CD14-positive monocyte (primary cell): Measurements from ENCODE around the gene IL34. TPM values are rescaled to one million over a fixed set of nuclear protein-coding genes. Genes with fewer than 3 reads are reported as not detected.
A peak's percentile ranks its signal among the peaks of the same experiment; 100 is the strongest.

Experiments
- DNase-seq, 3 donors: peaks; one replicate each; pipeline ENCODE4 v3.0.0-alpha.2; 2011 to 2022
- H2AFZ ChIP-seq: 2 replicates; pipeline ENCODE4 v1.6.0; 2012; ENCODE audit warnings: mild to moderate bottlenecking, low read depth, low read length, inconsistent platforms; ENCODE audit not compliant: insufficient read depth, poor library complexity, severe bottlenecking
- H3K27ac ChIP-seq, 2 donors: 1 replicate in 1 of 2; 2 replicates in 1 of 2; pipeline ENCODE4 v1.5.1; 2012 to 2013; ENCODE audit warnings: low read length in 2 of 2, control low read depth in 1 of 2, inconsistent platforms in 1 of 2, low read depth in 1 of 2, mild to moderate bottlenecking in 1 of 2
- H3K27me3 ChIP-seq, 2 donors: one replicate each; pipeline versions ENCODE4 v1.6.0 to v1.6.1; 2011 to 2013; ENCODE audit warnings: low read length in 2 of 2; ENCODE audit not compliant: control insufficient read depth in 2 of 2, insufficient read depth in 2 of 2
- H3K36me3 ChIP-seq, 2 donors: replicated peaks in 1 of 2; 1 replicate in 1 of 2; 2 replicates in 1 of 2; pipeline versions ENCODE4 v1.5.1 to v1.6.1; 2012 to 2013; ENCODE audit warnings: low read length in 2 of 2, control low read depth in 1 of 2, inconsistent platforms in 1 of 2, mild to moderate bottlenecking in 1 of 2; ENCODE audit not compliant: insufficient read depth in 2 of 2, control insufficient read depth in 1 of 2
- H3K4me1 ChIP-seq, 2 donors: 1 replicate in 1 of 2; 2 replicates in 1 of 2; pipeline versions ENCODE4 v1.5.1 to v1.6.1; 2012 to 2013; ENCODE audit warnings: low read length in 2 of 2, control low read depth in 1 of 2, inconsistent platforms in 1 of 2, mild to moderate bottlenecking in 1 of 2, moderate library complexity in 1 of 2; ENCODE audit not compliant: insufficient read depth in 2 of 2, control insufficient read depth in 1 of 2
- H3K4me2 ChIP-seq: replicated peaks from 2 replicates; pipeline ENCODE3; 2012; ENCODE audit warnings: low read length, moderate library complexity, mild to moderate bottlenecking; ENCODE audit not compliant: poor library complexity, severe bottlenecking; ENCODE audit errors: extremely low read depth
- H3K4me3 ChIP-seq, 3 experiments: fragments of 200-600 bp in 1 of 3; sonication (generic) in 1 of 3; replicated peaks in 1 of 3; 1 replicate in 2 of 3; 2 replicates in 1 of 3; pipeline ENCODE4 v1.5.1; 2011 to 2013; ENCODE audit warnings: low read length in 3 of 3, mild to moderate bottlenecking in 3 of 3, control low read depth in 2 of 3, low read depth in 2 of 3, inconsistent platforms in 1 of 3, moderate library complexity in 1 of 3
- H3K79me2 ChIP-seq: 2 replicates; pipeline ENCODE4 v1.6.0; 2012; ENCODE audit warnings: mild to moderate bottlenecking, control low read depth, inconsistent platforms, low read length, moderate library complexity; ENCODE audit not compliant: insufficient read depth
- H3K9ac ChIP-seq: 2 replicates; pipeline ENCODE4 v1.6.0; 2017; ENCODE audit warnings: low read length, mild to moderate bottlenecking; ENCODE audit not compliant: insufficient read depth, poor library complexity, severe bottlenecking
- H3K9me3 ChIP-seq, 2 donors: replicated peaks in 1 of 2; 1 replicate in 1 of 2; 2 replicates in 1 of 2; pipeline versions ENCODE4 v1.5.1 to v1.6.1; 2012 to 2013; ENCODE audit warnings: low read length in 2 of 2, control low read depth in 1 of 2; ENCODE audit not compliant: control insufficient read depth in 1 of 2, insufficient read depth in 1 of 2
- H4K20me1 ChIP-seq: 2 replicates; pipeline ENCODE4 v1.6.0; 2012; ENCODE audit warnings: mild to moderate bottlenecking, low read length, control low read depth, moderate library complexity; ENCODE audit not compliant: insufficient read depth
- H3K27ac Mint-ChIP-seq, 7 donors: one replicate each; pipeline ENCODE4 v1.8.0; 2020; ENCODE audit warnings: mild to moderate bottlenecking in 7 of 7, mixed read lengths in 7 of 7, moderate library complexity in 6 of 7, inconsistent platforms in 2 of 7
- H3K27me3 Mint-ChIP-seq, 3 donors: one replicate each; pipeline ENCODE4 v1.8.0; 2021 to 2022; ENCODE audit warnings: low read depth in 3 of 3, mild to moderate bottlenecking in 3 of 3, mixed read lengths in 3 of 3, moderate library complexity in 3 of 3, inconsistent platforms in 1 of 3
- H3K36me3 Mint-ChIP-seq, 2 donors: one replicate each; pipeline ENCODE4 v1.8.0; 2020; ENCODE audit warnings: mixed read lengths in 2 of 2, inconsistent platforms in 1 of 2, mild to moderate bottlenecking in 1 of 2
- H3K4me1 Mint-ChIP-seq: one replicate; pipeline ENCODE4 v1.8.0; 2020; ENCODE audit warnings: mild to moderate bottlenecking, mixed read lengths
- H3K4me3 Mint-ChIP-seq, 2 donors: one replicate each; pipeline ENCODE4 v1.8.0; 2020; ENCODE audit warnings: mild to moderate bottlenecking in 2 of 2, mixed read lengths in 2 of 2, moderate library complexity in 1 of 2
- H3K9me3 Mint-ChIP-seq, 7 donors: one replicate each; pipeline ENCODE4 v1.8.0; 2020 to 2022; ENCODE audit warnings: mixed read lengths in 7 of 7, mild to moderate bottlenecking in 6 of 7, moderate library complexity in 6 of 7, inconsistent platforms in 2 of 7
- WGBS: methylation state at CpG from one replicate; pipeline ENCODE4 v1.1.5; 2013; ENCODE audit warnings: missing lambda C conversion rate; ENCODE audit not compliant: insufficient coverage; 5-methylcytosine and 5-hydroxymethylcytosine counted together
- intact Hi-C, 2 donors: fragments of 100-400 bp; cut with micrococcal nuclease; formaldehyde crosslinking; loops; one replicate each; pipeline versions ENCODE4 v1.15.0 to v1.15.1; 2023
- polyA plus RNA-seq, 3 donors: library from polyadenylated mRNA; depleted of rRNA in 1 of 3; unstranded in 2 of 3; stranded (reverse) in 1 of 3; fragments of 300-500 nt in 2 of 3; fragments of >200 nt in 1 of 3; fragmentation: Illumina TruSeq in 2 of 3; gene quantifications; 1 replicate in 2 of 3; 2 replicates in 1 of 3; pipeline ENCODE4 v1.2.3, GENCODE V29; 2012 to 2021
- TF ChIP-seq, protein P1 (sequence below): fragments of 200-600 bp; IDR thresholded peaks from one replicate; pipeline ENCODE4 v1.8.0; 2022; ENCODE audit warnings: antibody characterized with exemption, mild to moderate bottlenecking

IL34 gene
- polyA plus RNA-seq, 3 donors: not detected

DNA sequence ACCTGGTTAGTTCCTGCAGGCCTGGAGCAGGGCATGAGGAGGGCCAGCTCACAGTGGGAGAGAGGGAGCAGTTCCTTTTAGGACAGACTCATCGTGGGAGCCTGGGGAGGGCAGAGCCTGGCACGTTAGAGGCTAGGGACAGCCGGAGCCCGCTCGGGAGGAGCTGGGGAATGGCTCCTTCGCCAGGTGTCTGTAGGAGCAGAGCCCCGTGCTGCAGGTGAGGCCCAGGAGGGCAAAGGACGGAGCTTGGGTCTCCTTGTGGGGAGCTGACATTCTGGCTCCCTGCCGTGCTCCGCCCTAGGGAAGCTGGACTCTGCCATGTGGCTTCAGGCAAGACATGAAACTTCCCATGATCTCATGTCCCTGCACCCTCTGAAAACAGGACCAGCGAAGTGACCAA, 58.2 kb downstream of the IL34 start:
- Mint-ChIP-seq H3K27me3 (peaks cover 0 to 2% (median 0%) of the 10 kb centered on the region in 3 donors), H3K27ac (peak overlapping the region in 1 of 7 donors; percentile 22), H3K36me3 (peaks cover 21 to 38% of the 10 kb centered on the region in 2 donors), H3K4me3 (no peak overlapping the region), H3K4me1 (peaks cover 20% of the 10 kb centered on the region), H3K9me3 (no peaks in the 10 kb centered on the region)
- no peak overlapping the region for H3K9ac ChIP-seq
- 92% methylated on average over 11 of the region's 11 CpGs for WGBS
- intact Hi-C loops: no loop called here
- H3K4me2 ChIP-seq: no peak overlapping the region
- no peaks in the 10 kb centered on the region for H3K4me1 ChIP-seq
- peaks cover 5 to 25% of the 10 kb centered on the region in 2 donors for H3K36me3 ChIP-seq
- no peaks in the 10 kb centered on the region for H3K79me2 ChIP-seq
- no peak overlapping the region for H3K4me3 ChIP-seq
- TF ChIP-seq, protein P1, sequence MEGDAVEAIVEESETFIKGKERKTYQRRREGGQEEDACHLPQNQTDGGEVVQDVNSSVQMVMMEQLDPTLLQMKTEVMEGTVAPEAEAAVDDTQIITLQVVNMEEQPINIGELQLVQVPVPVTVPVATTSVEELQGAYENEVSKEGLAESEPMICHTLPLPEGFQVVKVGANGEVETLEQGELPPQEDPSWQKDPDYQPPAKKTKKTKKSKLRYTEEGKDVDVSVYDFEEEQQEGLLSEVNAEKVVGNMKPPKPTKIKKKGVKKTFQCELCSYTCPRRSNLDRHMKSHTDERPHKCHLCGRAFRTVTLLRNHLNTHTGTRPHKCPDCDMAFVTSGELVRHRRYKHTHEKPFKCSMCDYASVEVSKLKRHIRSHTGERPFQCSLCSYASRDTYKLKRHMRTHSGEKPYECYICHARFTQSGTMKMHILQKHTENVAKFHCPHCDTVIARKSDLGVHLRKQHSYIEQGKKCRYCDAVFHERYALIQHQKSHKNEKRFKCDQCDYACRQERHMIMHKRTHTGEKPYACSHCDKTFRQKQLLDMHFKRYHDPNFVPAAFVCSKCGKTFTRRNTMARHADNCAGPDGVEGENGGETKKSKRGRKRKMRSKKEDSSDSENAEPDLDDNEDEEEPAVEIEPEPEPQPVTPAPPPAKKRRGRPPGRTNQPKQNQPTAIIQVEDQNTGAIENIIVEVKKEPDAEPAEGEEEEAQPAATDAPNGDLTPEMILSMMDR: no peak
- DNase-seq: no peak
- H3K27ac ChIP-seq: no peak overlapping the region
- H3K9me3 ChIP-seq: no peaks in the 10 kb centered on the region
- H3K27me3 ChIP-seq: no peaks in the 10 kb centered on the region
- H4K20me1 ChIP-seq: peaks cover 7% of the 10 kb centered on the region
- H2AFZ ChIP-seq: no peak overlapping the region

DNA sequence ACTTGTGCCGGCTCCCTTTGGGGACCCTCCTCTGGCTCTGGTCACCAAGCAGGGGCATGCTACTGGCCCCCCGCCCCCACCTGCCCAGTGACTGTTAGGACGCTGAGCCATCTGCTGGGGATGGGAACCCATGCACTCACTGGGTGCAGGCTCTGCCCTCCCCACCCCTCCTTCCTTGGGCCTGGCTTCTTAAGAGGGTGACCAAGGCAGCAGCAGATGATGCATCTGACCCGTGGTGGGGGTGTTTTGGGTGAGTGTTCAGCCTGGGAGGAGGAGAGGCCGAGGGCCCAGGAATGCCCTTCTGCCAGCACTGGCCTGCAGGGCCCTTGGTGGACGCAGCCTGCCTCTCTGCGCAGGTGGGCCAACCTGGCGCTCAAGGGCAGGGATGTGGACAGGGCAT, 58.7 kb downstream of the IL34 start:
- peaks cover 0 to 2% (median 0%) of the 10 kb centered on the region in 3 donors for H3K27me3 Mint-ChIP-seq
- peaks cover 6 to 27% of the 10 kb centered on the region in 2 donors for H3K36me3 ChIP-seq
- H3K36me3 Mint-ChIP-seq: peaks cover 17 to 33% of the 10 kb centered on the region in 2 donors
- peak overlapping the region in 1 of 7 donors; percentile 22 for H3K27ac Mint-ChIP-seq
- no peaks in the 10 kb centered on the region for H3K9me3 ChIP-seq
- no peaks in the 10 kb centered on the region for H3K9me3 Mint-ChIP-seq
- intact Hi-C loops: no loop called here
- TF ChIP-seq, protein P1: no peak
- H3K79me2 ChIP-seq: no peaks in the 10 kb centered on the region
- DNase-seq: no peak
- H3K9ac ChIP-seq: no peak overlapping the region
- H3K4me3 Mint-ChIP-seq: no peak overlapping the region
- H4K20me1 ChIP-seq: peaks cover 7% of the 10 kb centered on the region
- no peak overlapping the region for H3K4me2 ChIP-seq
- H3K4me3 ChIP-seq: no peak overlapping the region
- H3K27me3 ChIP-seq: no peaks in the 10 kb centered on the region
- H2AFZ ChIP-seq: no peak overlapping the region
- no peak overlapping the region for H3K27ac ChIP-seq
- 94% methylated on average over 5 of the region's 8 CpGs for WGBS
- H3K4me1 Mint-ChIP-seq: peaks cover 19% of the 10 kb centered on the region
- H3K4me1 ChIP-seq: no peaks in the 10 kb centered on the region
